Cardiac muscle cell (in vitro differentiated cells and primary cell): ENCODE results near the gene KLF4. TPM values are rescaled to one million over a fixed set of nuclear protein-coding genes. Genes with fewer than 3 reads are reported as not detected.
"Not testable (repeated sequence)": the region's sequence is repeated elsewhere in the genome, so short reads cannot be mapped to it uniquely, and the experiment has no call there.

ENCODE experiments used
- DNase-seq, 2 donors: peaks; one replicate each; pipeline versions ENCODE4 v3.0.0 to v3.0.0-alpha.2; 2010 to 2017; ENCODE audit warnings: low read depth in 1 of 2, low spot score in 1 of 2
- H3K27ac ChIP-seq: fragments of 200-600 bp; sonication (generic); 2 replicates; pipeline ENCODE4 v1.5.1; 2016
- H3K27me3 ChIP-seq: fragments of 200-600 bp; sonication (generic); 2 replicates; pipeline ENCODE4 v1.6.0; 2016; ENCODE audit warnings: control low read depth
- H3K36me3 ChIP-seq: fragments of 200-600 bp; sonication (generic); 2 replicates; pipeline ENCODE4 v1.5.1; 2016; ENCODE audit warnings: control low read depth
- H3K4me1 ChIP-seq: fragments of 200-600 bp; sonication (generic); 2 replicates; pipeline ENCODE4 v1.8.1; 2017; ENCODE audit warnings: low read depth, mild to moderate bottlenecking, mixed run types
- H3K4me3 ChIP-seq: fragments of 200-600 bp; sonication (generic); 2 replicates; pipeline ENCODE4 v1.5.1; 2016; ENCODE audit warnings: mild to moderate bottlenecking
- H3K9me3 ChIP-seq: fragments of 200-600 bp; sonication (generic); 2 replicates; pipeline ENCODE4 v1.5.1; 2017; ENCODE audit warnings: low read depth, mild to moderate bottlenecking, control low read depth
- CTCF ChIP-seq: IDR thresholded peaks from 2 replicates; pipeline ENCODE4 v1.5.1; 2012; ENCODE audit warnings: low read depth, mild to moderate bottlenecking, low read length
- polyA plus RNA-seq: library from polyadenylated mRNA; unstranded; fragments of >200 nt; fragmentation: Nextera tagmentation; extraction: Ambion mirVana; gene quantifications from 2 replicates; pipeline ENCODE4 v1.2.1, GENCODE V29; 2016
- total RNA-seq: library from RNA; depleted of rRNA; stranded (reverse); fragments of >200 nt; gene quantifications from 2 replicates; pipeline ENCODE4 v1.2.3, GENCODE V29; 2016

Gene KLF4
- total and polyA plus RNA-seq, 2 experiments from 2014 or later, result 1.4 TPM; not detected in 1

DNA sequence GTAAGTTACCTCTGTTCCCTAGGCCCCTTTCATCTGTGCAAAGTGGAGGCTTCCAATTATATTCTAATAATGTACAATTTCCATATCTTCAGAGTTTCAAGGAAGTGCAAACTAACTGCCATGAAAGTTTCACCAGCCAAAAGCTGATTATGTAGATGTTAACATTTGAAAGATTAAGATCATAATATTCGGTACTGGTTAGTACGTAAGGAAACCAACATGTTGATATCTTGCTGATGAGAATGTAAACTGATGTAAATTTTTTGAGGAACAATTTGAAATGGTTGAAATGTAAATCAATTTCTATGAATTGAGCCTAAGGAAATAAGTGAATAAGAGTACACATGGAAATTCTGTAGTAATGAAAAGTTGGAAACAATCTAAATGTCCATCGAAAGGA lies 12.9 kb upstream of the KLF4 start:
- no peak overlapping the region for H3K27ac ChIP-seq
- no peaks in the 10 kb centered on the region for H3K27me3 ChIP-seq
- no peak overlapping the region for H3K4me3 ChIP-seq
- no peaks in the 10 kb centered on the region for H3K9me3 ChIP-seq
- DNase-seq, result no peak
- no peaks in the 10 kb centered on the region for H3K4me1 ChIP-seq
- H3K36me3 ChIP-seq, result no peaks in the 10 kb centered on the region
- no peak for TF ChIP-seq CTCF

GRCh38 chr9:107500421-107501200 lies 11.0 kb upstream of the KLF4 start:
- H3K36me3 ChIP-seq, H3K4me3 ChIP-seq, H3K4me1 ChIP-seq, H3K27me3 ChIP-seq, H3K27ac ChIP-seq, H3K9me3 ChIP-seq: not testable (repeated sequence)
- peak in 1 of 2 donors; percentile 26 for DNase-seq

DNA sequence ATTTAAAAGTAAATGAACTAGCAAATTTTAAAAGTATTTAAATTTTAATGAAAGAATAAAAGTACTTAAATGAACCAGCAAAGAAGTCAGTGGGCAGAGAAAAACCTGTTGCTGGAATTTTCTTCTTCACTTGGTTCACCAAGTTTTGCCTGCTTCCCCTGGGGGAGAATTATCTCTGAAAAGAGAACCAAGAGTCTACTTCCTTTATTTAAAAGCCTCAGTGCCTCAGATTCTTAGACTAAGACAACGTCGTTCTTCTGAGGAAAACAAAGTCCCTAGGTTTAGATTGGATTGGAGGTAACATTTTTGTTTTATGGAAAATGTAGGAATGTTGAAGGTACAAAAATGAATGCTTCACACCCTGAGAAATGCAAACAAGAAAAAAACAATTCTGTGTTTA lies 7.4 kb upstream of the KLF4 start:
- DNase-seq, result no peak
- H3K27me3 ChIP-seq, result peaks cover 33% of the 10 kb centered on the region
- no peak overlapping the region for H3K4me3 ChIP-seq
- TF ChIP-seq CTCF, result no peak
- H3K9me3 ChIP-seq, result no peaks in the 10 kb centered on the region
- no peaks in the 10 kb centered on the region for H3K4me1 ChIP-seq
- no peak overlapping the region for H3K27ac ChIP-seq
- H3K36me3 ChIP-seq, result no peaks in the 10 kb centered on the region

GRCh38 chr9:107492381-107492970 lies 2.9 kb upstream of the KLF4 start:
- Histone ChIP-seq H3K4me3 (no peak overlapping the region), H3K9me3 (no peaks in the 10 kb centered on the region), H3K4me1 (no peaks in the 10 kb centered on the region), H3K36me3 (no peaks in the 10 kb centered on the region), H3K27me3 (peaks cover 75% of the 10 kb centered on the region), H3K27ac (no peak overlapping the region)
- no peak for TF ChIP-seq CTCF
- no peak for DNase-seq

DNA sequence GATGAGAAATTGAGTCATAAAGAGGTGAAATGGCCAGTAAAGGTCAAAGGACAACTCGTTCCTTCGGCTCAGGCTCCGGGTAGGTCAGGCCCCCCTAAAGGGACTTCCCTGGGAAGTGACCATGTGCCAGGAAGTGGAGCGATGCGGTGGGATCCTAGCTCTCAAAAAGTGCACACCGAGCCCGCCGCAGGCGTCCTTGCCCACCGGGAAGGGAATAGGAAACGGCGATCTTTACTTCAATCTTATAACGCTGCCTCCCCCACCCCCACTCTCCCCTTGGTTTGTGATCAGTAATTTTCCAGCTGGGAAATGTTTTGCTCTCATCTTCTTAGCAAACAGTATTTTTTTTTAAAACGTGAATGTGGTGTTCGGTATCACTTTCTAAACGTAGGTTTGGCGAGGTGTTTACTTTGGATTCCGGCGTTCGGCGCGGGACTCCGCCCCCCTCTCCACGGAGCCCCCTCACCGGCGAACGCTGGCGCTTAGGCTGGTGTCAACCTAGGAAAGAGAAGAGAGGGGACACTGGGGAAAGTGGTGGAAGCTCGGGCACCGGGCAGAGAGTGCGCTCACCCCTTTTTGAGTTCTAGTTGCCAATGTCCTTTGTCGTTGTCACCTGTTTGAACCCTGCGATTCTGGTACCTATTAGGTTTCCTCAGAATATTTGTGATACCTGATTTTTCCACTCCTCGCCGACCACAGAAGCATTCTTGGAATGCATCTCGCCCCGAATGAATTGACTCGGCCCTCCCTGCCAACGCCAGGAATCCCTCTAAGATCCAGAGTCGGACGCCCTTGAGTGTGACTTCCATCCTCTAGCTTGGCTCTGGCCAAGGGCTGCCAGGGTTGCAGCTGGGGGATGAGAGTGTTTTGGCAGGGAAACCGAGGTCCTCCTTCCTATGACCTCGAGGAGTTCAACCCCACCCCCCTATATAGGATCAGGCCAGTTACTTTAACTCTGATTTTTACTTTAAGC lies 1.8 kb upstream of the KLF4 start:
- no peaks in the 10 kb centered on the region for H3K9me3 ChIP-seq
- H3K36me3 ChIP-seq, result no peaks in the 10 kb centered on the region
- no peak for TF ChIP-seq CTCF
- no peak overlapping the region for H3K27ac ChIP-seq
- H3K4me1 ChIP-seq, result no peaks in the 10 kb centered on the region
- peak; percentile 18 to 27 for DNase-seq
- H3K4me3 ChIP-seq, result peak overlapping the region; percentile 57
- peaks cover 86% of the 10 kb centered on the region for H3K27me3 ChIP-seq

- H3K9me3 ChIP-seq, DNase-seq, H3K4me1 ChIP-seq, H3K36me3 ChIP-seq, H3K27ac ChIP-seq: not testable (repeated sequence)
- peak overlapping the region; percentile 57 for H3K4me3 ChIP-seq
- peaks cover 92% of the 10 kb centered on the region for H3K27me3 ChIP-seq
Measured at GRCh38 chr9:107490606-107490970, 1.0 kb upstream of the KLF4 start.
